ENCODE data around the gene ST14. TPM values are rescaled to one million over a fixed set of nuclear protein-coding genes. Genes with fewer than 3 reads are reported as not detected.

Gene ST14
- total RNA-seq, 2 donors from 2014 or later = 4.9 to 6.9 TPM

GRCh38 chr11:130148796-130149326, 10.7 kb upstream of the ST14 start:
- Histone ChIP-seq H3K36me3 (peaks cover 14% of the 10 kb centered on the region), H3K27ac (no peak overlapping the region), H3K4me3 (no peak overlapping the region), H3K4me1 (ENCODE audit: control insufficient read depth in 1 of 2, low read depth in 2 of 2) (no peaks in the 10 kb centered on the region), H3K27me3 (replicated peaks; ENCODE audit: insufficient read depth) (no peaks in the 10 kb centered on the region), H3K9me3 (no peaks in the 10 kb centered on the region)
- TF ChIP-seq CTCF (IDR thresholded peaks at IDR 0.05) = no peak
- no peak for ATAC-seq (ENCODE audit: insufficient number of reproducible peaks, low FRiP score, low read depth)
- DNase-seq (ENCODE audit: low spot score) = no peak

GRCh38 chr11:130150790-130151189, 8.8 kb upstream of the ST14 start:
- DNase-seq (ENCODE audit: low spot score) (no peak), ATAC-seq (ENCODE audit: insufficient number of reproducible peaks, low FRiP score, low read depth) (no peak)
- Histone ChIP-seq H3K4me3 (no peak overlapping the region), H3K27ac (no peak overlapping the region), H3K4me1 (ENCODE audit: control insufficient read depth in 1 of 2, low read depth in 2 of 2) (no peaks in the 10 kb centered on the region), H3K9me3 (no peaks in the 10 kb centered on the region), H3K27me3 (replicated peaks; ENCODE audit: insufficient read depth) (no peaks in the 10 kb centered on the region), H3K36me3 (peaks cover 4% of the 10 kb centered on the region)
- no peak for TF ChIP-seq CTCF (IDR thresholded peaks at IDR 0.05)

GRCh38 chr11:130151196-130151595, 8.4 kb upstream of the ST14 start:
- ATAC-seq (ENCODE audit: insufficient number of reproducible peaks, low FRiP score, low read depth) (no peak), DNase-seq (ENCODE audit: low spot score) (no peak)
- no peak for TF ChIP-seq CTCF (IDR thresholded peaks at IDR 0.05)
- peaks cover 3% of the 10 kb centered on the region for H3K36me3 ChIP-seq
- H3K4me3 ChIP-seq = no peak overlapping the region
- H3K9me3 ChIP-seq = no peaks in the 10 kb centered on the region
- H3K27me3 ChIP-seq (replicated peaks; ENCODE audit: insufficient read depth) = no peaks in the 10 kb centered on the region
- H3K27ac ChIP-seq = no peak overlapping the region
- H3K4me1 ChIP-seq (ENCODE audit: control insufficient read depth in 1 of 2, low read depth in 2 of 2) = no peaks in the 10 kb centered on the region

- no peaks in the 10 kb centered on the region for H3K9me3 ChIP-seq
- ATAC-seq (ENCODE audit: insufficient number of reproducible peaks, low FRiP score, low read depth) (no peak), DNase-seq (ENCODE audit: low spot score) (no peak)
- TF ChIP-seq CTCF (IDR thresholded peaks at IDR 0.05) = no peak
- peaks cover 6 to 13% of the 10 kb centered on the region in 2 donors for H3K4me1 ChIP-seq (ENCODE audit: control insufficient read depth in 1 of 2, low read depth in 2 of 2)
- H3K36me3 ChIP-seq = no peaks in the 10 kb centered on the region
- no peak overlapping the region for H3K27ac ChIP-seq
- H3K27me3 ChIP-seq (replicated peaks; ENCODE audit: insufficient read depth) = no peaks in the 10 kb centered on the region
- H3K4me3 ChIP-seq = no peak overlapping the region
Measured at GRCh38 chr11:130156108-130157022, 3.2 kb upstream of the ST14 start.

- Histone ChIP-seq H3K27ac (no peak overlapping the region), H3K4me1 (ENCODE audit: control insufficient read depth in 1 of 2, low read depth in 2 of 2) (peaks cover 6 to 13% of the 10 kb centered on the region in 2 donors), H3K4me3 (no peak overlapping the region), H3K27me3 (replicated peaks; ENCODE audit: insufficient read depth) (no peaks in the 10 kb centered on the region), H3K36me3 (no peaks in the 10 kb centered on the region), H3K9me3 (no peaks in the 10 kb centered on the region)
- DNase-seq (ENCODE audit: low spot score) (no peak), ATAC-seq (ENCODE audit: insufficient number of reproducible peaks, low FRiP score, low read depth) (no peak)
- no peak for TF ChIP-seq CTCF (IDR thresholded peaks at IDR 0.05)
Measured at GRCh38 chr11:130157101-130157500, 2.5 kb upstream of the ST14 start.
